ENCODE results near the gene PRAMEF14.
"Not testable (repeated sequence)": the region's sequence is repeated elsewhere in the genome, so short reads cannot be mapped to it uniquely, and the experiment has no call there.

Gene PRAMEF14, protein sequence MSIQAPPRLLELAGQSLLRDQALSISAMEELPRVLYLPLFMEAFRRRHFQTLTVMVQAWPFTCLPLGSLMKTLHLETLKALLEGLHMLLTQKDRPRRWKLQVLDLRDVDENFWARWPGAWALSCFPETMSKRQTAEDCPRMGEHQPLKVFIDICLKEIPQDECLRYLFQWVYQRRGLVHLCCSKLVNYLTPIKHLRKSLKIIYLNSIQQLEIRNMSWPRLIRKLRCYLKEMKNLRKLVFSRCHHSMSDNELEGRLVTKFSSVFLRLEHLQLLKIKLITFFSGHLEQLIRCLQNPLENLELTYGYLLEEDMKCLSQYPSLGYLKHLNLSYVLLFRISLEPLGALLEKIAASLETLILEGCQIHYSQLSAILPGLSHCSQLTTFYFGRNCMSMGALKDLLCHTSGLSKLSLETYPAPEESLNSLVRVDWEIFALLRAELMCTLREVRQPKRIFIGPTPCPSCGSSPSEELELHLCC

GRCh38 chr1:13347034-13347433 lies at the start of gene PRAMEF14:
Gene PRAMEF14 (minus strand): TSS chr1:13347134. CDS start chr1:13345314, 1,820 bp downstream.
- not testable (repeated sequence) for H3K27ac ChIP-seq (ENCODE audit: low read length); H2AFZ ChIP-seq (ENCODE audit: low read depth, low read length); H3K9me3 ChIP-seq (ENCODE audit: insufficient read depth, low read length); H3K27me3 ChIP-seq (ENCODE audit: low read depth, low read length); H3K79me2 ChIP-seq (ENCODE audit: low read length); H3K9ac ChIP-seq (ENCODE audit: low read length); H3K36me3 ChIP-seq (replicated peaks; ENCODE audit: low read depth, low read length); H4K20me1 ChIP-seq (ENCODE audit: insufficient read depth, low read length); H3K4me1 ChIP-seq (ENCODE audit: low read length); H3K4me2 ChIP-seq (ENCODE audit: low read length); H3K4me3 ChIP-seq (ENCODE audit: low read length)

DNA sequence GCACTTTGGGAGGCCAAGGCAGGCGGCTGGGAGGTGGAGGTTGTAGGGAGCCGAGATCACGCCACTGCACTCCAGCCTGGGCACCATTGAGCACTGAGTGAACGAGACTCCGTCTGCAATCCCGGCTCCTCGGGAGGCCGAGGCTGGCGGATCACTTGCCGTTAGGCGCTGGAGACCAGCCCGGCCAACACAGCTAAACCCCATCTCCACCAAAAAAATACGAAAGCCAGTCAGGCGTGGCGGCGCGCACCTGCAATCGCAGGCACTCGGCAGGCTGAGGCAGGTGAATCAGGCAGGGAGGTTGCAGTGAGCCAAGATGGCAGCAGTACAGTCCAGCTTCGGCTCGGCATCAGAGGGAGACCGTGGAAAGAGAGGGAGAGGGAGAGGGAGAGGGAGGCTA lies 48.4 kb upstream of the PRAMEF14 start:
- H3K9ac ChIP-seq (ENCODE audit: low read length); H3K27ac ChIP-seq (ENCODE audit: low read length); H3K4me1 ChIP-seq (ENCODE audit: low read length); H3K4me2 ChIP-seq (ENCODE audit: low read length); H3K9me3 ChIP-seq (ENCODE audit: insufficient read depth, low read length); H2AFZ ChIP-seq (ENCODE audit: low read depth, low read length); H3K79me2 ChIP-seq (ENCODE audit: low read length); H3K36me3 ChIP-seq (replicated peaks; ENCODE audit: low read depth, low read length); H3K4me3 ChIP-seq (ENCODE audit: low read length); H4K20me1 ChIP-seq (ENCODE audit: insufficient read depth, low read length); H3K27me3 ChIP-seq (ENCODE audit: low read depth, low read length): not testable (repeated sequence)

GRCh38 chr1:13394761-13395160 lies 47.8 kb upstream of the PRAMEF14 start:
- not testable (repeated sequence) for H3K4me1 ChIP-seq (ENCODE audit: low read length)

GRCh38 chr1:13393004-13393403 lies 46.1 kb upstream of the PRAMEF14 start:
- not testable (repeated sequence) for H3K4me3 ChIP-seq (ENCODE audit: low read length)

More at GRCh38 chr1:13394761-13395160, 47.8 kb upstream of the PRAMEF14 start:
- H3K9ac ChIP-seq (ENCODE audit: low read length); H3K4me2 ChIP-seq (ENCODE audit: low read length); H2AFZ ChIP-seq (ENCODE audit: low read depth, low read length); H3K9me3 ChIP-seq (ENCODE audit: insufficient read depth, low read length); H3K27me3 ChIP-seq (ENCODE audit: low read depth, low read length); H3K79me2 ChIP-seq (ENCODE audit: low read length); H3K4me3 ChIP-seq (ENCODE audit: low read length); H3K27ac ChIP-seq (ENCODE audit: low read length); H3K36me3 ChIP-seq (replicated peaks; ENCODE audit: low read depth, low read length); H4K20me1 ChIP-seq (ENCODE audit: insufficient read depth, low read length): not testable (repeated sequence)

DNA sequence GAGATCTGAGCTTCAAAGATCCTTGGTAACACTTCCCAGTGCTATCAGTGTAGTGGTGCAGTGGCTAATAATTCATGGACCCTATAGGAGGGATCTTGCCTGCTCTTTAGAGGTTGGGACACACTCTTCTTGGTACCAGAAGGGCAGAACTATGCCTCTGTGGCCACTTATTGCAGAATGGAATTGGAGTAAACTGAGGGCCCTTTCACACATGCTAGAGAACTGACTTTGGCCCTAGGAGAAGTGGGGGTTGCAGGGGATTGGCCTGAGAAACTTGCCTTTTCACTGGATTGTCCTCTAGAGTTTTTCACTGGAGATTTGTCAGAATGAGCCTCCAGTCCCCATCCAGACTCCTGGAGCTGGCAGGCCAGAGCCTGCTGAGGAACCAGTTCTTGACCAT lies 42.4 kb upstream of the PRAMEF14 start, which contains the start of gene PRAMEF17:
Gene PRAMEF17, plus strand, starts transcription at position 301 of the 400 bp plus-strand sequence. Its CDS starts 26 bp downstream, at position 327.
- H2AFZ ChIP-seq (ENCODE audit: low read depth, low read length); H4K20me1 ChIP-seq (ENCODE audit: insufficient read depth, low read length); H3K27ac ChIP-seq (ENCODE audit: low read length); H3K36me3 ChIP-seq (replicated peaks; ENCODE audit: low read depth, low read length); H3K9me3 ChIP-seq (ENCODE audit: insufficient read depth, low read length); H3K27me3 ChIP-seq (ENCODE audit: low read depth, low read length); H3K9ac ChIP-seq (ENCODE audit: low read length); H3K4me3 ChIP-seq (ENCODE audit: low read length); H3K79me2 ChIP-seq (ENCODE audit: low read length); H3K4me1 ChIP-seq (ENCODE audit: low read length); H3K4me2 ChIP-seq (ENCODE audit: low read length): not testable (repeated sequence)

More at GRCh38 chr1:13393004-13393403, 46.1 kb upstream of the PRAMEF14 start:
- H3K27me3 ChIP-seq (ENCODE audit: low read depth, low read length); H2AFZ ChIP-seq (ENCODE audit: low read depth, low read length); H4K20me1 ChIP-seq (ENCODE audit: insufficient read depth, low read length); H3K36me3 ChIP-seq (replicated peaks; ENCODE audit: low read depth, low read length); H3K79me2 ChIP-seq (ENCODE audit: low read length); H3K4me2 ChIP-seq (ENCODE audit: low read length); H3K27ac ChIP-seq (ENCODE audit: low read length); H3K4me1 ChIP-seq (ENCODE audit: low read length); H3K9me3 ChIP-seq (ENCODE audit: insufficient read depth, low read length); H3K9ac ChIP-seq (ENCODE audit: low read length): not testable (repeated sequence)

- not testable (repeated sequence) for H3K4me3 ChIP-seq (ENCODE audit: low read length); H3K4me2 ChIP-seq (ENCODE audit: low read length); H2AFZ ChIP-seq (ENCODE audit: low read depth, low read length); H3K79me2 ChIP-seq (ENCODE audit: low read length); H3K9ac ChIP-seq (ENCODE audit: low read length); H3K27ac ChIP-seq (ENCODE audit: low read length); H3K36me3 ChIP-seq (replicated peaks; ENCODE audit: low read depth, low read length); H4K20me1 ChIP-seq (ENCODE audit: insufficient read depth, low read length); H3K9me3 ChIP-seq (ENCODE audit: insufficient read depth, low read length); H3K27me3 ChIP-seq (ENCODE audit: low read depth, low read length); H3K4me1 ChIP-seq (ENCODE audit: low read length)
Measured at GRCh38 chr1:13380380-13380779, 33.4 kb upstream of the PRAMEF14 start.

- not testable (repeated sequence) for H4K20me1 ChIP-seq (ENCODE audit: insufficient read depth, low read length); H3K4me2 ChIP-seq (ENCODE audit: low read length); H3K27me3 ChIP-seq (ENCODE audit: low read depth, low read length); H3K27ac ChIP-seq (ENCODE audit: low read length); H3K9me3 ChIP-seq (ENCODE audit: insufficient read depth, low read length); H2AFZ ChIP-seq (ENCODE audit: low read depth, low read length); H3K79me2 ChIP-seq (ENCODE audit: low read length); H3K36me3 ChIP-seq (replicated peaks; ENCODE audit: low read depth, low read length); H3K9ac ChIP-seq (ENCODE audit: low read length); H3K4me1 ChIP-seq (ENCODE audit: low read length); H3K4me3 ChIP-seq (ENCODE audit: low read length)
Measured at GRCh38 chr1:13378983-13379382, 32.0 kb upstream of the PRAMEF14 start.
